ENCODE measurements around the gene GID8.
A peak's percentile ranks its signal among the peaks of the same experiment; 100 is the strongest.
"Not testable (repeated sequence)": the region's sequence is repeated elsewhere in the genome, so short reads cannot be mapped to it uniquely, and the experiment has no call there.

GID8 gene

GRCh38 chr20:62905536-62906117 lies 32.3 kb upstream of the GID8 start:
- no peak for DNase-seq

- DNase-seq, result no peak
Measured at GRCh38 chr20:62906209-62906608, 31.7 kb upstream of the GID8 start.

DNA sequence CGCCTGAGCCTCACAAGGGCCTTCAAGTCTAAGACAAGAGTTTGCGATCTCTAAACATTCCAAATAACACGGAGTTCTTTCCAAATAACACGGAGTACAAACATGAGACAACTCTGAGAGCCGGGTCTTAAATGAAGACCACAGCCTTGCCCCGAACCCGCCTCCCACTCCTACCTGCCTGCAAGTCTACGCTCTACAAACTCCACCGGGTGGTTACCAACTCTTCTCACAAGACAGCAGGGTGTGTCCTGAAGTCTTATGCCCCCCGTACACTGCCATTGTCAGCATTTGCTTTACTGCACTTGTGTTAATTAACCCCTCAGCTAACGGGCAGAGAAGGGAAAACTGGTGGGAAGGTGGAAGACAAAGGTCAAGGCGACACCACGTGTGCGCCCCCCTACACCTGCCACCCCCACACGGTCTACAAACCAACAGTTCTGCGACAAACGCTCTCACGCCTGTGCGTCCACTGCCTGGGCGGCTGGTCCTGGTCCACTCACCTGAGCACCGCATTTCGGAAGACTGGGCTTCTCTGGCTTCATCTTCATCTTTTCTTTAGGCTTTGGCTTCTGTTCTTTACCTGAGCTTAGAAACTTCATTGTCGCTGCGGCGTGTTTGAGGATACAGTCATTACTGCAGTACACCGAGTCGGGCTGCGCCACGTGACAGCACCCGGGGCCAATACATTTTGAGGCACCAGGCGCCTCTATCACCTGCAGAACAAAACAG lies 31.1 kb upstream of the GID8 start:
- DNase-seq, result no peak

- DNase-seq, result no peak
Measured at GRCh38 chr20:62907384-62908317, 30.3 kb upstream of the GID8 start.

GRCh38 chr20:62908971-62909791 lies 28.8 kb upstream of the GID8 start:
- peak; percentile 95 to 97 for DNase-seq

DNA sequence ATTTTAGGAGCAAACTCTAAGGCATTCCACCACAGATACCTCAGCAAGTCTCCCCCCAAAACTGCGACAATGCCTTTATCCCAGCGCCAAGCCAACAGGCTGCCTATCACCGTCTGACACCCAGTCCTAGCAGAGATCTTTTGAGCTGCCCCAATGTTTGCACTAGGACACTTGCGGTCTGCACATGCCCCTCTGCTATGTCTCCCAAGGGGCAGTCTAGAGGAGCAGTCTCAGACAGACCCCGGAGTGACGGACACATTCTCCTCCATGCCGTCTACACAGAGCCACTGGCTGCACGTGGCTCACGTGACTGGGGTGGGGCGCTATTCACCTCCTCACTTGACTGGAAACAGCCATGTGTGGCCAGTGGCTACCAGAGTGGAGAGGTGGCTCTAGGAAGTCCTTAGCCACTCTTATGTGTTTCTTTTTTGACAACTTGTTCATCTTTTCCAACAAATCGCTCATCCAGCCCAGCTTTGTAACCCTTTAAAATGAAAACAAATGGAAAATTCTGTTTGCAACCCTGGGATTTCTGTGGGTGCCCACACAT lies 27.7 kb upstream of the GID8 start:
- no peak for DNase-seq

- DNase-seq, result no peak
Measured at GRCh38 chr20:62910777-62911497, 27.0 kb upstream of the GID8 start.

- DNase-seq, result no peak
Measured at GRCh38 chr20:62911701-62912280, 26.2 kb upstream of the GID8 start.

GRCh38 chr20:62913043-62913630 lies 24.8 kb upstream of the GID8 start:
- DNase-seq, result no peak

GRCh38 chr20:62914436-62914835 lies 23.5 kb upstream of the GID8 start:
- DNase-seq, result no peak

- peak; percentile 75 to 87 for DNase-seq
Measured at GRCh38 chr20:62914970-62915457, 22.9 kb upstream of the GID8 start.

DNA sequence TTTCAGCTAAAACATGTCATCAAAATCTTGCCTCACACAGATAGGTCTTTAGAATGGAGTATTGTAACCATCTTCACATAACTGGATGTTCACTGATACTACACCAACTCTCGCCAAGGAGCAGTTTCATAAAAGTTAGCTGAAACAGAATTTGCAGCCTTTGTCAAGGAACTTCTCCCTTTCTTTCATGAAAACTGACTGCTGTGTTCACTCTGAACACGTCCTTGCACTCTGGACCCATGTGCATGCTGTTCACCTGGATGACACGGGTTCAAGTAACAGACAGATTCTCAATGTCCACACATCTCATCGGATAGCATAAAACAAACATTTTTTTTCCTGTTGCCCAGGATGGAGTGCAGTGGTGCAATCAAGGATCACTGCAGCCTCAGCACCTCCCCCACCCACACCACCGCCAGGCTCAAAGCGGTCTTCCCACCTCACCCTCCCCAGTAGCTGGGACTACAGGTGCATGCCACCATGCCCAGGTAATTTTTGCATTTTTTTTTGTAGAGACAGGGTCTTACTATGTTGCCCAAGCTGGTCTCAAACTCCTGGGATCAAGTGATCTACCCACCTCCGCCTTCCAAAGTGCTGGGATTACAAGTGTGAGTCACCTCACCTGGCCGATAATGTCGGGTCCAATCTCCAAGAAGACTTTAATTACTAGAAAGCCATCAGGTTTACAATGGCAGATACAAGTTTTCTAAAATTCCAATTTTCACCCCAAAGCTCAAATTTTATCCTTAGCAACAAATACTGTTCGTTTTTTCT lies 21.1 kb upstream of the GID8 start:
- no peak for DNase-seq

DNA sequence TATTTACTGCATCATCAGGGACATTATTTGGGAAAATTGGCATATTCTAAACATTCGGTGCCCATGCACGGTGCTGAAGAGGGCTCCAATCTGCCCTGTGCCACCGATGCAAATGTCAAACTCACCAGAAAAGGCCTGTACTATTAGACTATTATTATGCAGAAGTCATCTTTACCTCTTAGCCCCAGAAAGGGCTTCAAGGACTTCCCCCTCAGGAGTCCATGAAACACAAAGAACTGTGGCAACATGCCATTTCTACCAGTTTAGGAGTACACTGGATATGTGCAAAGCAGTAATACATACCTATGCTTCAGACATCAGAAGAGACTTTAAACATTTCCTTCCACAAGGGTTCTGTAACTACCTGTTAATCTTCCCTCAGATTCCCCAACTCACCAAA lies 20.2 kb upstream of the GID8 start:
- DNase-seq, result no peak

DNA sequence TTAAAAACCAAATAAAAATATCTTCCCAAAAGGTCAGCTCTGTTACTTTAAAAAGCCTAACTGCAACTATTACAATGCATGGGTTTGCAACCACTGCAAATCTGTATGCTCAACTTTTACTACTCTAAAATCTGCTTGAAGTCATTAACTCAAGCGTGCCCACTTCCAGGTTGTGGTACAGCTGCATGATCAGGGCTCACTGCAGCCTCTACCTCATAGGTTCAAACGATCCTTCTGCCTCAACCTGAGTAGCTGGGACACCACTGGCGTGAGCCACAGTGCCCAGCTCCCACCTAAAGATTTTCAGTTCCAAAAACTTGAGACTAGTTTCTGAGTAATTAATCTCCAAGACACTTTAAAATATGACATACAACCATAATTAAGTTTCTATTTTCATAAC lies 19.8 kb upstream of the GID8 start:
- DNase-seq, result no peak

DNA sequence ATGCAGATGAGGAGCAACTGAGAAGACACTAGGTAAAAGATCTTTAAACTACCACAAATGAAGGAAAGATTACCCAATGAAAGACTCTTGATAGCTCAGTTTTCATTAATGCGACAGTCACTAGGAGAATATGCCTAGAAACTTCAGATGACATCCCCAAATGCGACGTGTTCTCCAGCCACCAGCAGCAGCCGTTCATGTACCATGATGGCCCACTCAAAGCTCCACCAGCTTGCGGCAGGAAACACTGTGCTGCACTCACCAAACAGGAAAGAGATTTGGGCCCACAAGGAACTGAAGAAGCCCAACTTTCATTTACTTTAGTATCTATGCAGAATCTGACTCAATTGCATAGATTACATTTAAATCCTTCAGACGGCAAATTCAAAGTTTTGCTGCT lies 19.1 kb upstream of the GID8 start:
- DNase-seq, result no peak

GRCh38 chr20:62920039-62920645 lies 17.8 kb upstream of the GID8 start:
- no peak for DNase-seq

GRCh38 chr20:62921119-62921687 lies 16.7 kb upstream of the GID8 start:
- DNase-seq, result peak; percentile 79 to 84

DNA sequence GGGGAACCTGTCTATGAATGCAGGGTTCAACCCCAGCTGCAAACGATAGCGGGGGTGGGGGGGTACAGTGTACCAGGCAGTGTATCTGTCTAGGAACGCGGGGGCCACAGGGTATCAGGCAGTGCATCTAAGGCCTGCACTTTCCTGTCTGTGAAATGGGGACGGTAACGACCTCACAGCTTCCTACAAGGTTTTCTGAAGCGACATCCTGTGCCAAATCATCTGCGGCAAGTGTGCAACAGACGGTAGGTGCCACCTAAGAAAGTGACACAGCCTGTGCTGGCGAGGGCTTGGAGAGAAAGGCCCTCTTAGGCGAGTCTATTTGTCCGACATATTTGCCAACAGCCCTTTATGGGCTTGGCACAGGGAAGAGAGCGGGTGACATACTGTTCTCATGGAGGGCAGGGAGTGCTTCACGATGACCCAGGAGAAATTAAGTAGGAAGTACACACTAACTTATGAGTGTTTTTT lies 15.5 kb upstream of the GID8 start:
- no peak for DNase-seq

GRCh38 chr20:62923059-62923668 lies 14.8 kb upstream of the GID8 start:
- DNase-seq, result not testable (repeated sequence)
